Activated CD8-positive, alpha-beta memory T cell treated with anti-CD3 and anti-CD28 coated beads for 24 hours (primary cell): ENCODE measurements around the gene MOB3C.

Source experiments
- DNase-seq: peaks from one replicate; pipeline ENCODE4 v3.0.0-alpha.2; 2020

Gene MOB3C

DNA sequence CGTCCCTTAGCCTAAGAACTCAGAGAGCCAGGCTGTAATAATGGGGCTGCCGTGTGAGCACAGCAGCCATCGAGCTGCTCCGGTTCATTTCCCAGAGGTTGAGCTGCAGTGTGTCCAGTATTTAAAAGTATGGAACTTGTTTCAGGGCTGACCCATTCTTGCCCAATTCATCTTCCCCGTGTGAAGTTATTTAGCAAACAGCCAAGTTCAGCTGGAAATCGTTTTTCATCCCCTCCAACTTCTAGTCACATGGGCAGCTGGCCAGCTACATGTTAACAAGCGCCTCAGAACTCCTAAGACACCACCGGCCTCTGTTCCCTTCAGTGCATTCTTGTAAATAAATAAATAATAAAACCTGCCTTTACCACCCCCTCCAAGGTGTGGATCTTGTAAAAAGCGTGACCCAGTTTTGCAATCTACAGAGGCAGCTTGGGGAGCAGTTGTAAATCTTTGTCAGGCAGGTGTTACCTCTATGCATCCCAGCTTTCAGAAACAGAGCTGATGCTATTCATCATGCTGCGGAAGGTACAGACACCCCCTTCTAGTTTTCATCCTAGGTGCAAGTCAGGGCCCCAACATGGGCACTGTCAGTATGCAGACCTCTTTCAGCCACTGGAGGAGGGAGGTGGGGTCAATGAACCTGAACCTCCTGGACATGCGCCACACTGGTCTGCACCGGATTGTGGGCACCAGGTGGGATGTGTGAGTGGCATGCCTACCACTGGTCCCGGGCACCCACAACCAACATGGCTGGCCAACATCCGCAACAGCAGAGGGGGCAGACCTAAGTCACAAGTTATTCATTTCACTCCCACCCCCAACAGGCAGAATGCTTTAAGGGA is 46.5 kb downstream of the MOB3C start:
- no peak for DNase-seq

DNA sequence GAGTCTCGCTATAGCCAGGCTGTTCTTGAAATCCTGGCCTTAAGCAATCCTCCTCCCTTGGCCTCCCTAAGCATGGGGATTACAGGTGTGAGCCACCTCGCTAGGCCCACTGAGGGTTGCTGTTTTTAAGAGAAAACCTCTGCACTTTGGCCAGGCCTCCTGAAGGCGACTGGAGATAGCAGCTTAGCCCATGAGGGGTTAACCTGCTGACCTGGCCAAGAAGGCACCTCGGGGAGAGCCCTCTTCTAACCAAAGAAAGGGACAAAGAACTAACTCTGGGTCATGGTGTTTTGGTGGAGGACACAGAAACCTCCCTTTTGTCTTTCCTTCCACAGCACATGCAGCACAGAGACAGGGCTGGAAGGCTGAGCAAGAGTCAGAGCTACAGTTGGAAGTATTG is 47.5 kb downstream of the MOB3C start:
- no peak for DNase-seq

DNA sequence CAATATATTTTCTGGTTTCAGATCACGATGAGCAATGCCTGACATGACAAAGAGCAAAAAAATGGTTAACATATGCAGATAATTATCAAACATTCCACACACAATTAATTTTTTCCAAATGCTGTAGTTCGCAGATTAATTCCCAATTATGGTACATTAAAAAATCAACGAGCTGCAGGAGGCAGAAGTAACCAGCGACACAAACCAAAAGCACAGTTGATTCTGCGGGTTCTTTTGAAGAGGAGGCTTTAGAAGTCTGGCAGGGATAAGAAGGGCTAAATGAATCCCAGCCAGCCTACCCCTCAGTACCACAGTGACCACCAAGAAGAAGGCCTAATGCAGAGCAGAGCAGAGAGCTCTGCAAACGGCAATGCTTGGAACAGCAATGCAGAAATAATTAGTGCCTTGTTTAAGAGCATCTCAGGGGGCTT is 48.1 kb downstream of the MOB3C start:
- DNase-seq = no peak

DNA sequence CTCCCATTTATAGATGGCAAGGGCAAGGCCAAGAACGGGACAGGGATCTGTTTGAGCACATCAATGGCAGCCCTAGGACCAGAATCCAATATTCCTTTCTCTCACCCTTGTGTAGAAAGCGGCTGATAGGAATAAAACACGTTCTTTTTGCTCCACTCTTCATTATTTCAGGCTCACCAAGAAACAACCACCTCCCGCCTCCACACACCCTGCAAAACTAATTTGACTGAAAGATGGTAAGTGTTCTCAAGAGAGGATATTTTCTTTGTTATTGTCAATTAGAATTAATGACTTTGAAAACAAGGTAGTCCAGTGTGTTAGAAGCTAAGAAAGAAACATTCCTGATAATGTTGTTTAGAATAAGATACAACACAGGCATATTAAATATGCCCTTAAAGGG is 53.3 kb downstream of the MOB3C start:
- DNase-seq = no peak

DNA sequence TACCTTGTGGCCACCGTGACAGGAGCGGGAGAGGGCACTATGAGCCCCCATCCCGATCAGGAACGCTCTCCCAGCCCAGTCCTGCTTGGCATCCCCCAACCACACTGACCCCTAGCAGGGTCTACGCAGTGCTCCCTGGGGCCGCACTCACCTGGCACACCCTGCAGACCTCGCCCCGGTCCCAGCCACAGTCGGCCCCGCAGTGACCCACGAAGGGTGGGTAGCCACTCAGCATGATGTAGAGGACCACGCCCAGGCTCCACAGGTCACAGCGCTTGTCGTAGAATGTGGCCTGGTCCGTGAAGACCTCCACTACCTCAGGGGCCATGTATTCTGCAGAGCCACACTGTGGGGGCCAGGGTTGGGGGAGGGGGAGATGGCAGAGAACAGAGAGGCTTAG is 54.1 kb downstream of the MOB3C start:
- DNase-seq = no peak

DNA sequence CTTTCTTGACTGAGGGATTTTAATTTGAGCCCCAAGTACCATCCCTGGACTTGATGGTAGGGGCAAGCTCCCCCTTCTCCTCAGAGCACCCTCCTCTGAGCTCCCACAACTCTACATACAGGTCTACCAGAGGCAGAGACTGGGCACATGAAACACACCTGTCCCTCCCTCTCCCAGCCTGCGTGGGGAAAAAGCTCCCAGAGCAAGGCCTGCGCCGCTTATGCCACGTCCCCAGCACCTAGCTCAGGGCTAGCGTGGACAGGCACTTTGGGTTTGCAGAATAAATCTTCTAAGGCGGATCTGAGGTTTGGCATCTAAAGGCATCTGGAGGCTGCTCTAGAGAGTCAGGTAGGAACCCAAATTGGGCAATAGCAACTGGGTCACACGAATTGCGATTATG is 57.6 kb downstream of the MOB3C start:
- DNase-seq = no peak

DNA sequence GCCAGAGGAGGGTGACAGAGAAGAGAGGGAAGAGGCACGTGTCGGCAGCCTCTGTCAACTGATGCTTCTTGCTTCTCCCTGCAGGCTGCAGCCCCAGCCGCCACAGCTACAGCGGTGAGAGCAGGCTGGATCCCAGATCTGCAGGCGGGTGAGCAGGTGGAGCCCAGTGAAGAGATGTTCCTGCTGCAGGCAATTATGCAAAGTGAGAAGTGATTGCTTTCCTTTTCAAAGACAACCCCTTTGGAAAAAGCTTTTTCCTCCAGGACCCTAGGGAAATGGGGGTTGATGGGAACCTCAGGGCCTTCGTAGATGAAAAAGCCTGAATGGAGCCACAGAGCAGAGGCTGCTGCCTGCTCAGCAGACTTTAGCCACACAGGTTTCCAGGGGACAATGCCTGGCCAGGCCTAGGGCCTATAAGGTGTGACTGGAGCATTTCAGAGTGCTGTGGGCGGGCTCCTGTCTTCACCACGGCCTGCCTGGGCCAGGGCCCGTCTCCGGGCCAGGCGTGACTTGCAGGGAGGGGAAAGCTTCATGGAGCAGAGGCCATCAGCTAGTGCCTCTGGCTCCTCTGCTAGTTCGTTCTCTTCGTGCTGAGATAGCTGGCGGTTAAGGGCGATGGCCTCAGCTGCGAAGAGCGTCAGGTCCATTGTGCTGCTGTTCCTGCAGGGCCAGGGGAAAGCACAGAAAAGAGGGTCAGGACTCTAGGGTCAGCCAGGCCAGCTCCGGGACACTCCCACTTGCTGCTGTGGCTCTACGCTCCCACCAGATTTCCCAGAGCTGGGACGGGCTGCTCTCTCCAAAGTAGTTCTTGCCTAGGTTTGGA is 58.3 kb downstream of the MOB3C start:
- DNase-seq = no peak
